Measurements from ENCODE around the gene PDIK1L.
"Not testable (repeated sequence)": the region's sequence is repeated elsewhere in the genome, so short reads cannot be mapped to it uniquely, and the experiment has no call there.

Gene PDIK1L

GRCh38 chr1:26084844-26085243 is 26.8 kb upstream of the PDIK1L start:
- DNase-seq (ENCODE audit: low read depth), result no peak
- no peak overlapping the region for H3K4me3 ChIP-seq (ENCODE audit: low read depth, low read length)
- TF ChIP-seq CTCF (IDR thresholded peaks at IDR 0.05; ENCODE audit: control insufficient read depth, extremely low read depth, insufficient read depth), result no peak

DNA sequence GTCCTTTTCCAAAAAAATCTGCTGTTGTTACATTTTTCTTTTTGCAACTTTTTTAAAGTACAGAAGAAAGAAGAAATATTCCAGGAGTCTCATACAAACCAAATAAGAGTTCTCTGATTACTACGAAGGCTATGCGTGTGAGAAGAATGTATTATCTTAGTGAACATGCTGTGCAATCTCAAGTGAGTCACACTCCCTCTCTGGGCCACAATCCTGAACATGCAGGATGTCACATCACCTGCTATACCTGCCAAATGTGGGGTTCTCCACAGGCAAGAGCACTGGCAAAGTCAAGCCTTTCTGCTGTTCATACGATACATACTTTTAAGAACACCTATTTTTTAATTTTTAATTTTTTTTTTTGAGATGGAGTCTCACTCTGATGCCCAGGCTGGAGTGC is 22.5 kb upstream of the PDIK1L start:
- no peak for DNase-seq (ENCODE audit: low read depth)
- no peak for TF ChIP-seq CTCF (IDR thresholded peaks at IDR 0.05; ENCODE audit: control insufficient read depth, extremely low read depth, insufficient read depth)
- H3K4me3 ChIP-seq (ENCODE audit: low read depth, low read length), result no peak overlapping the region

GRCh38 chr1:26090893-26091292 is 20.7 kb upstream of the PDIK1L start:
- DNase-seq (ENCODE audit: low read depth), result no peak
- no peak for TF ChIP-seq CTCF (IDR thresholded peaks at IDR 0.05; ENCODE audit: control insufficient read depth, extremely low read depth, insufficient read depth)
- no peak overlapping the region for H3K4me3 ChIP-seq (ENCODE audit: low read depth, low read length)

GRCh38 chr1:26092422-26092821 is 19.2 kb upstream of the PDIK1L start:
- TF ChIP-seq CTCF (IDR thresholded peaks at IDR 0.05; ENCODE audit: control insufficient read depth, extremely low read depth, insufficient read depth), result no peak
- no peak for DNase-seq (ENCODE audit: low read depth)
- H3K4me3 ChIP-seq (ENCODE audit: low read depth, low read length), result no peak overlapping the region

GRCh38 chr1:26093569-26093968 is 18.1 kb upstream of the PDIK1L start:
- not testable (repeated sequence) for H3K4me3 ChIP-seq (ENCODE audit: low read depth, low read length); DNase-seq (ENCODE audit: low read depth)

DNA sequence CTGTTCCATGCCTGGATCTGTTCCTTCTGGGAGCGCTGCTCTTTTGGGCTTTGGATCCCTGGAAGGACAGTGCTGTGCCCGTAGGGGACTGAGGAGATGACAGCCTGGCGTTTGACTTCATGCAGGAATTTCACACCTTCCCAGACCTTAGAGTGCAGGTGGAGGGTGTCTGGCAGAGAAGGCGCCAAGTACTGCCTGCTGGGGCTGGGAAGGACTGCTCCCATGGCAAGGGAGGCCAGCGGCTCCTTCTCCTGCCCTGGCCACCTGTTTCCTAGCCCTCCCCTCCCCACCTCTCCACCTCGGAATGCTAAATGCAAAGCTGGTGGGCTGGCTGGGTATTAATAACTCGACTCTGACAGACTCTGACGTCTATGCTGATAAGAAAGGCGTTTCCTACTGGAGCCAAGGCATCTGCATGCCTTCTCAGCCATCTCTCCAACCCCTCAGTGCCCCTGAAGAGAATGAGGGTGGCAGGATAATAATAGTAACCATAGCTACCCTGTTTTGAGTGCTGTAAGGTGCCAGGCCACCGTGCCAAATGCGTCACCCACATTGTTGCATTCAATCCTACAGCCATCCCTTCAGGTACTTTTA is 17.5 kb upstream of the PDIK1L start:
- no peak overlapping the region for H3K4me3 ChIP-seq (ENCODE audit: low read depth, low read length)
- no peak for DNase-seq (ENCODE audit: low read depth)
- TF ChIP-seq CTCF (IDR thresholded peaks at IDR 0.05; ENCODE audit: control insufficient read depth, extremely low read depth, insufficient read depth), result no peak

DNA sequence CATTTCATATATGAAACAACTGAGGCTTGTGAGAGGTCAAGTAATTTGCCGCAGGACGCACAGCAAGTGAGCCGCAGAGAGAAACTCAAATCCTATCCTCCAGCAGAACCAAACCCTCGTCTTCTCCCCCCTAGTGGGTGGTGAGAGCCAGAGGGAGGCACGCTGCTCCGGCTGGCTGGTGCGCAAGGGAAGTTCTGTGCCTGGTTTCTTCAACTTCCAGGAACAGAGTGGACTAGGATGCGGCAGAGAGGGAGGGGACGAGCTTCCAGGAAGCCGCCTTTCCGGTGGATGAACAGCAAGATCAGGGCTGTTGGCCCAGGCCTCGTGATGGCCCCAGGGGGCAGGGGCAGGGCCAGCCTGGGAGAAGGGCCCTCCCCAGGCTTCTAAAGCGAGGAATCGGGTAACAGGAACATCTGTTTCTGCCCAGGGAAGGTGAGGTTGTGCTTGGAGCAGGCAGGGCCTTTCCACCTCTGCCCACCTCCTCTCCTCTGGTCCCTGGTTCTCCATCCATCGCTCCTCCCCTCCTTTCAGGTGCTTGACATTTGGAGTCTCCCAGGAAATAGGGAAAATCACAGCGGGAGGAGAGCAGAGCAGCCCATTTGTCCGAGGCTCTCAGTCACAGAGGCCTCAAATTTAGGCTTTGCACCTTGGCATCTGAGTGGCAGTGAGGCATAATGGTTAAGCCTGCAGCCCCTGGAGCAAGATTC is 16.8 kb upstream of the PDIK1L start:
- no peak for DNase-seq (ENCODE audit: low read depth)
- TF ChIP-seq CTCF (IDR thresholded peaks at IDR 0.05; ENCODE audit: control insufficient read depth, extremely low read depth, insufficient read depth), result no peak
- H3K4me3 ChIP-seq (ENCODE audit: low read depth, low read length), result no peak overlapping the region

Data from LNCaP clone FGC (cell line).